BE2C (cell line): Measurements from ENCODE around the gene DNAJB8.

ENCODE experiments used
- DNase-seq: peaks from one replicate; pipeline ENCODE4 v3.0.0-alpha.2; 2020
- H3K27me3 ChIP-seq: fragments of 250-450 bp; sonication (Bioruptor Pico); 2 replicates; pipeline ENCODE4 v1.5.1; 2020; ENCODE audit warnings: mild to moderate bottlenecking
- H3K36me3 ChIP-seq: fragments of 250-450 bp; sonication (Bioruptor Pico); 2 replicates; pipeline ENCODE4 v1.5.1; 2020; ENCODE audit warnings: mild to moderate bottlenecking
- H3K4me1 ChIP-seq: fragments of 250-450 bp; sonication (Bioruptor Pico); 2 replicates; pipeline ENCODE4 v1.5.1; 2020
- H3K4me3 ChIP-seq: 2 replicates; pipeline ENCODE4 v1.5.1; 2011; ENCODE audit warnings: low read depth, low read length
- H3K9me3 ChIP-seq: fragments of 250-450 bp; sonication (Bioruptor Pico); 2 replicates; pipeline ENCODE4 v1.5.1; 2020
- CTCF ChIP-seq: IDR thresholded peaks from 2 replicates; pipeline ENCODE4 v1.5.1; 2012; ENCODE audit warnings: mild to moderate bottlenecking, low read depth, low read length

Gene DNAJB8

GRCh38 chr3:128456776-128457715 is 9.6 kb downstream of the DNAJB8 start:
- peak overlapping the region; percentile 76 for H3K4me3 ChIP-seq
- H3K4me1 ChIP-seq = peaks cover 55% of the 10 kb centered on the region
- H3K36me3 ChIP-seq = peaks cover 10% of the 10 kb centered on the region
- TF ChIP-seq CTCF = no peak
- no peaks in the 10 kb centered on the region for H3K27me3 ChIP-seq
- DNase-seq = peak; percentile 97
- H3K9me3 ChIP-seq = no peaks in the 10 kb centered on the region

GRCh38 chr3:128455786-128456748 is 10.6 kb downstream of the DNAJB8 start:
- no peak for TF ChIP-seq CTCF
- Histone ChIP-seq H3K4me3 (peak overlapping the region; percentile 76), H3K4me1 (peaks cover 55% of the 10 kb centered on the region), H3K36me3 (peaks cover 10% of the 10 kb centered on the region), H3K9me3 (no peaks in the 10 kb centered on the region), H3K27me3 (no peaks in the 10 kb centered on the region)
- peak; percentile 51 for DNase-seq

GRCh38 chr3:128455116-128455515 is 11.6 kb downstream of the DNAJB8 start:
- no peaks in the 10 kb centered on the region for H3K27me3 ChIP-seq
- DNase-seq = no peak
- H3K4me1 ChIP-seq = peaks cover 52% of the 10 kb centered on the region
- no peaks in the 10 kb centered on the region for H3K9me3 ChIP-seq
- no peak overlapping the region for H3K4me3 ChIP-seq
- no peak for TF ChIP-seq CTCF
- peaks cover 10% of the 10 kb centered on the region for H3K36me3 ChIP-seq

GRCh38 chr3:128454310-128454618 is 12.4 kb downstream of the DNAJB8 start:
- Histone ChIP-seq H3K27me3 (no peaks in the 10 kb centered on the region), H3K4me1 (peaks cover 44% of the 10 kb centered on the region), H3K4me3 (no peak overlapping the region), H3K36me3 (peaks cover 10% of the 10 kb centered on the region), H3K9me3 (no peaks in the 10 kb centered on the region)
- TF ChIP-seq CTCF = no peak
- DNase-seq = no peak

- DNase-seq = peak; percentile 52
- TF ChIP-seq CTCF = no peak
- Histone ChIP-seq H3K9me3 (no peaks in the 10 kb centered on the region), H3K27me3 (no peaks in the 10 kb centered on the region), H3K36me3 (peaks cover 10% of the 10 kb centered on the region), H3K4me1 (peaks cover 39% of the 10 kb centered on the region), H3K4me3 (no peak overlapping the region)
These were observed 13.0 kb downstream of the DNAJB8 start for GRCh38 chr3:128453501-128454309.
